ENCODE data around the gene PRKCH. TPM values are rescaled to one million over a fixed set of nuclear protein-coding genes. Genes with fewer than 3 reads are reported as not detected.

PRKCH gene
- 49.5 TPM for total RNA-seq

GRCh38 chr14:61321385-61322010 lies at the start of gene PRKCH:
Gene PRKCH, plus strand, starts transcription at chr14:61321579. Its CDS starts 523 bp downstream, at chr14:61322102.

GRCh38 chr14:61281186-61281947 lies 40.0 kb upstream of the PRKCH start, which contains the start of gene TMEM30B:
Gene TMEM30B, minus strand, starts transcription at chr14:61281338. Its CDS starts 191 bp downstream, at chr14:61281147.

Other genes starting within 250 kb of the PRKCH start
- gene TMEM30B, start 40.2 kb upstream of the PRKCH start, total RNA-seq, result 14.3 TPM

Measured in metanephros (tissue), 1 donor.